Measurements from ENCODE around the gene C1orf35. TPM values are rescaled to one million over a fixed set of nuclear protein-coding genes. Genes with fewer than 3 reads are reported as not detected.

Gene C1orf35
- total RNA-seq, 1 donor from 2014 or later, result 14.7 TPM

DNA sequence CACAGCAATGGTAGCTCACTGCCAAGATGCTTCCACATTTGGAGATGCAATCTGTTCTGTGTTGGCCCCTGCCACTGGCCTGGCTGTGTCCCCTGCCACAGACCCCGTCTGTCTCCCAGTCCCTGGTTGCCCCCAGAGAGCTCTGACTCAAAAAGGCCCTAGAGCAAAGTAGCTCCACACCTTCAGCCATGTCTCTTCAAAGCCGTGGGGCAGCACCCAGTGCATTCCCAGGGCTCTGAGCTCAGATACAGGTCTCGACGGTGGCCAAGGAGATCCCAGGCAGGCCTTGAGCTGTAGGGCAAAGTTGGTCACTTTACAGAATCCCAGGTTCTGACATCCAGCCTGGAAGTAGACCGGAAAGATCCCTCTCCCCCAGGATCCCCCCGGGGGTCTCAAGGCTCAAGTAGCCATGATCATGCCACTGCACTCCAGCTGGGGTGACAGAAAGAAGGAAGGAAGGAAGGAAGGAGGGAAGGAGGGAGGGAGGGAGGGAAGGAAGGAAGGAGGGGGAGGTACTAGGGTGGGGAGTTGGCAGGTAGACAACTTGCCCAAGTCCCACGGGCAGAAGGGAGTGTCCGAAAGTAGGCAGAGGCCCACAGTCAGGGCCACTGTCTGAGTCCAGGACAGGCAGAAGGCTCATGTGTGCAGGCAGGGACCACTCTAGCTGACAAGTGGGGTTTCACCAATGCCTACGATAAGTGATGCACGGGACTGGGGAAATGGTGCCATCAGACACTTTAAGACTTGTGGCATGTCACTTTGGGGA lies 25.4 kb downstream of the C1orf35 start:
- DNase-seq (ENCODE audit: extremely low spot score in 2 of 2), result no peak
- no peak overlapping the region for H3K27ac ChIP-seq
- H3K4me1 ChIP-seq, result peaks cover 21% of the 10 kb centered on the region
- no peaks in the 10 kb centered on the region for H3K36me3 ChIP-seq
- no peak overlapping the region for H3K4me3 ChIP-seq
- intact Hi-C loops (cut with DNase I), result no loop called here
- H3K9me3 ChIP-seq, result no peaks in the 10 kb centered on the region
- no peaks in the 10 kb centered on the region for H3K27me3 ChIP-seq
- TF ChIP-seq, protein P1, sequence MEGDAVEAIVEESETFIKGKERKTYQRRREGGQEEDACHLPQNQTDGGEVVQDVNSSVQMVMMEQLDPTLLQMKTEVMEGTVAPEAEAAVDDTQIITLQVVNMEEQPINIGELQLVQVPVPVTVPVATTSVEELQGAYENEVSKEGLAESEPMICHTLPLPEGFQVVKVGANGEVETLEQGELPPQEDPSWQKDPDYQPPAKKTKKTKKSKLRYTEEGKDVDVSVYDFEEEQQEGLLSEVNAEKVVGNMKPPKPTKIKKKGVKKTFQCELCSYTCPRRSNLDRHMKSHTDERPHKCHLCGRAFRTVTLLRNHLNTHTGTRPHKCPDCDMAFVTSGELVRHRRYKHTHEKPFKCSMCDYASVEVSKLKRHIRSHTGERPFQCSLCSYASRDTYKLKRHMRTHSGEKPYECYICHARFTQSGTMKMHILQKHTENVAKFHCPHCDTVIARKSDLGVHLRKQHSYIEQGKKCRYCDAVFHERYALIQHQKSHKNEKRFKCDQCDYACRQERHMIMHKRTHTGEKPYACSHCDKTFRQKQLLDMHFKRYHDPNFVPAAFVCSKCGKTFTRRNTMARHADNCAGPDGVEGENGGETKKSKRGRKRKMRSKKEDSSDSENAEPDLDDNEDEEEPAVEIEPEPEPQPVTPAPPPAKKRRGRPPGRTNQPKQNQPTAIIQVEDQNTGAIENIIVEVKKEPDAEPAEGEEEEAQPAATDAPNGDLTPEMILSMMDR (IDR thresholded peaks at IDR 0.05), result no peak
- TF ChIP-seq POLR2A (IDR thresholded peaks at IDR 0.05) (no peak), POLR2AphosphoS5 (IDR thresholded peaks at IDR 0.05; ENCODE audit: insufficient read depth in 1 of 2, low read depth in 1 of 2) (no peak)

DNA sequence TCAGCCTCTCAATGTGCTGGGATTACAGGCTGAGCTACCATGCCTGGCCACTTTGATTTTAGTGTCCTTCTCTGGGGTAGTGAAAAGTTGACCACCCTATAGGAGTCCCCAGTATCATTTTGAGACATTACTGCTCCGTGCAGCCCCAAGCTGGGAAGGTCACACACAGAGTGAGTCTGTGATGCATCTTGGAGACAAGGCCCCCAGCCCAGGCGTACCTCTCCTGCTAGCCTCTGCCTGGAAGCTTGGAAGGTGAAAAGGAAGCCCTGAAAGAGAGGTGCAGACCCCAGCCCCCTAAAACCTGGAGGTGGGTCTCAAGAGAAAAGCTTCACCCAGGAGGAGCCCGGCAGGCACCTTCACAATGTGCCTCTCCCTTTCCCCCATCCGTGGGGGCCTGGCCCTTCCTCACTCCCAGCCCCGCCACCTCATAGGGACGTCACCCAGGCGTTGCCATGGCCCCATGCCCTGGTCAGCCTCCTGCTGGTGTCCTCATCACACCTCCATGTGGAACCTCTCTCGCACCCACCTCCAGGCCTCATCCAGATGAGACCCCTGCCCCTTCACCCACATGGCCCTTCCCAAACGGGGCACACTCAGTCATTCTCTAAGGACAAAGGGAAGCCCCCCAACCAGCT lies 26.2 kb downstream of the C1orf35 start:
- Histone ChIP-seq H3K27ac (no peak overlapping the region), H3K36me3 (no peaks in the 10 kb centered on the region), H3K27me3 (no peaks in the 10 kb centered on the region), H3K9me3 (no peaks in the 10 kb centered on the region), H3K4me3 (no peak overlapping the region), H3K4me1 (peaks cover 21% of the 10 kb centered on the region)
- no peak for DNase-seq (ENCODE audit: extremely low spot score in 2 of 2)
- intact Hi-C loops (cut with DNase I), result no loop called here
- TF ChIP-seq POLR2AphosphoS5 (IDR thresholded peaks at IDR 0.05; ENCODE audit: insufficient read depth in 1 of 2, low read depth in 1 of 2), result no peak
- TF ChIP-seq, protein P1 (IDR thresholded peaks at IDR 0.05), result no peak
- no peak for TF ChIP-seq POLR2A (IDR thresholded peaks at IDR 0.05)

DNA sequence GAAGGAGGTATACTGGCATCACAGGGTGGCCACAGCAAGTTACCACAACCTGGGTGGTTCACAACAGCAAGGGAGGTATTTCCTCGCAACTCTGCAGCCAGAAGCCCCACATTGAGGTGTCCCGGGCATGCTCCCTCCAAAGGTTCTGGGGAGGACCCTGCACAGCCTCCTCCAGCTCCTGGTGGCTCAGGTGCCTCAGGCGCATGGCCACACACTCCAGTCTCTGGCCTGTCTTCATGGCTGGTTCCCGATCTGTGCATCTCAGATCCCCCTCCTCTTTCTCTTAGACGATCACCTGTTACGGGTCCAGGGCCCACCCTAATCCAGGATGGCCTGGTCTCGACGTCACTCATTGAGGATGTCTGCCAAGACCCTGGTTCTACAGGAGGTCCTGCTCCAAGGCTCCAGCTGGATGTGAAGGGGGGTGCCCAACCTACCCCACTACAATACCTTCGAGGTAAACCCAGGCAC lies 27.3 kb downstream of the C1orf35 start:
- TF ChIP-seq POLR2A (IDR thresholded peaks at IDR 0.05) (no peak), POLR2AphosphoS5 (IDR thresholded peaks at IDR 0.05; ENCODE audit: insufficient read depth in 1 of 2, low read depth in 1 of 2) (no peak)
- TF ChIP-seq, protein P1 (IDR thresholded peaks at IDR 0.05), result no peak
- DNase-seq (ENCODE audit: extremely low spot score in 2 of 2), result no peak

DNA sequence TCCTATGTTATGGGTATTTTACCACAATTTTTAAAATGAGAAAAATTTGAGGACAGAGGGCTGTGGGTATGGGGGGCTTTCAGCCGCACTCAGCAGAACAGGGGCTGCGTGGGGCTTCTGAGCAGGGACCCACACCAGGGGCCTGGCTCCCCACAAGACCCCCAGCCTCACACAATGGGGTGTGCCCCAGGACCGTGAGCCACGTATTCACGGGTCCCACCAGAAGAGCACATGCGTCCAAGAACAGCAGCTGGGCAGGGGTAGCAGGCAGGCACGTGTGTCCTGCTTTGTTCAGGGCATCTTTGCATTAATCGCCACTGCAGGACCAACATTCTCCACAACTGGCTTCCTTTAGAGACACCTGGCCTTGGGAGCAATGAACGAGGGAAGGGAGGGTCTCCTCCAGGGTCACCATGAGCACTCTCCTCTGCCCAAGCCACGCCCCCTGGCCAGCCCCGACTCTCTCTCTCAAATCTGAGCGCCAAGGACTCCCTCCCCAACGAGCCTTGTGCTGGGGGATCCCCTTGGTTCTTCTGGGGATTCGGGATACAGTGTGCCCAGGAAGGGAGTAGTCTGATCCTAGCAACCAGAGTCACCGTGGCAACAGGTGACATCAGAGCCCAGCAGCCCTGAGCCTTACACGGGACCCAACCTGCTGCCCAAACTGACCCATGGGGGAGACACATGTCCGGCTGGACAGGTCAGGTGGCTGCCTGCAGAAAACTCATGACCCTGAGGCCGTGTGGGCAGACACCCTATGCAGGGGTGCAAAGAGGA lies 28.0 kb downstream of the C1orf35 start:
- Histone ChIP-seq H3K36me3 (no peaks in the 10 kb centered on the region), H3K27me3 (no peaks in the 10 kb centered on the region), H3K27ac (no peak overlapping the region), H3K9me3 (no peaks in the 10 kb centered on the region), H3K4me1 (peaks cover 3% of the 10 kb centered on the region), H3K4me3 (no peak overlapping the region)
- no peak for DNase-seq (ENCODE audit: extremely low spot score in 2 of 2)
- intact Hi-C loops (cut with DNase I), result no loop called here
- TF ChIP-seq, protein P1 (IDR thresholded peaks at IDR 0.05), result no peak
- no peak for TF ChIP-seq POLR2AphosphoS5 (IDR thresholded peaks at IDR 0.05; ENCODE audit: insufficient read depth in 1 of 2, low read depth in 1 of 2)
- TF ChIP-seq POLR2A (IDR thresholded peaks at IDR 0.05), result no peak

More for the DNA sequence above, 27.3 kb downstream of the C1orf35 start:
- Histone ChIP-seq H3K27me3 (no peaks in the 10 kb centered on the region), H3K4me3 (no peak overlapping the region), H3K9me3 (no peaks in the 10 kb centered on the region), H3K27ac (no peak overlapping the region), H3K4me1 (peaks cover 10% of the 10 kb centered on the region), H3K36me3 (no peaks in the 10 kb centered on the region)
- intact Hi-C loops (cut with DNase I), result no loop called here
